NT2/D1 (cell line): ENCODE data around the gene NBPF8.
"Not testable (repeated sequence)": the region's sequence is repeated elsewhere in the genome, so short reads cannot be mapped to it uniquely, and the experiment has no call there.

Experiments
- DNase-seq: peaks from one replicate; pipeline ENCODE4 v3.0.0-alpha.2; 2011; ENCODE audit warnings: low read depth, low spot score
- H3K27me3 ChIP-seq: 2 replicates; pipeline ENCODE4 v1.6.0; 2011; ENCODE audit warnings: mild to moderate bottlenecking; ENCODE audit not compliant: insufficient read length, insufficient read depth
- H3K36me3 ChIP-seq: 2 replicates; pipeline ENCODE4 v1.6.1; 2011; ENCODE audit warnings: mild to moderate bottlenecking, low read length, mixed read lengths; ENCODE audit not compliant: insufficient read depth, insufficient read length
- H3K4me1 ChIP-seq: 2 replicates; pipeline ENCODE4 v1.5.1; 2011; ENCODE audit not compliant: insufficient read depth, insufficient read length
- H3K4me3 ChIP-seq: 2 replicates; pipeline ENCODE4 v1.5.1; 2011; ENCODE audit warnings: low read depth; ENCODE audit not compliant: insufficient read length
- H3K9ac ChIP-seq: 2 replicates; pipeline ENCODE4 v1.6.0; 2011; ENCODE audit warnings: low read depth; ENCODE audit not compliant: insufficient read length
- H3K9me3 ChIP-seq: 2 replicates; pipeline ENCODE4 v1.5.1; 2011; ENCODE audit warnings: mild to moderate bottlenecking, low read length; ENCODE audit not compliant: insufficient read depth

The NBPF8 gene

GRCh38 chr1:120414911-120415480, at the start of gene NBPF8:
TSS of gene NBPF8 (plus strand) at chr1:120415035. CDS start at chr1:120436523, 21,488 bp downstream.
- not testable (repeated sequence) for DNase-seq, H3K4me1 ChIP-seq, H3K9me3 ChIP-seq, H3K27me3 ChIP-seq, H3K36me3 ChIP-seq
- peak within 1 kb of the TSS; percentile 59 for H3K4me3 ChIP-seq
- peak within 1 kb of the TSS; percentile 74 for H3K9ac ChIP-seq

- not testable (repeated sequence) for DNase-seq, H3K27me3 ChIP-seq, H3K36me3 ChIP-seq, H3K9me3 ChIP-seq, H3K4me3 ChIP-seq, H3K9ac ChIP-seq, H3K4me1 ChIP-seq
Observed at GRCh38 chr1:120367709-120368108, 47.1 kb upstream of the NBPF8 start.

GRCh38 chr1:120386651-120387050, 28.2 kb upstream of the NBPF8 start:
- H3K9ac ChIP-seq, H3K4me3 ChIP-seq, H3K36me3 ChIP-seq, H3K4me1 ChIP-seq, H3K27me3 ChIP-seq, H3K9me3 ChIP-seq, DNase-seq: not testable (repeated sequence)

- H3K36me3 ChIP-seq, H3K4me3 ChIP-seq, H3K9me3 ChIP-seq, DNase-seq, H3K4me1 ChIP-seq, H3K9ac ChIP-seq, H3K27me3 ChIP-seq: not testable (repeated sequence)
Observed at GRCh38 chr1:120388597-120389126, 26.2 kb upstream of the NBPF8 start.

GRCh38 chr1:120391365-120391764, 23.5 kb upstream of the NBPF8 start:
- H3K27me3 ChIP-seq, H3K4me1 ChIP-seq, H3K9ac ChIP-seq, H3K36me3 ChIP-seq, DNase-seq, H3K4me3 ChIP-seq, H3K9me3 ChIP-seq: not testable (repeated sequence)

GRCh38 chr1:120393316-120394232, 21.3 kb upstream of the NBPF8 start:
- not testable (repeated sequence) for H3K4me3 ChIP-seq, H3K9me3 ChIP-seq, H3K9ac ChIP-seq, H3K36me3 ChIP-seq, H3K4me1 ChIP-seq, H3K27me3 ChIP-seq, DNase-seq

GRCh38 chr1:120405348-120405747, 9.5 kb upstream of the NBPF8 start:
- H3K9ac ChIP-seq, H3K4me1 ChIP-seq, H3K36me3 ChIP-seq, DNase-seq, H3K4me3 ChIP-seq, H3K9me3 ChIP-seq, H3K27me3 ChIP-seq: not testable (repeated sequence)

- peak overlapping the region; percentile 67 for H3K9ac ChIP-seq
- H3K4me1 ChIP-seq, H3K9me3 ChIP-seq, H3K27me3 ChIP-seq, DNase-seq, H3K4me3 ChIP-seq, H3K36me3 ChIP-seq: not testable (repeated sequence)
Observed at GRCh38 chr1:120414451-120414850, 384 bp upstream of the NBPF8 start.

- H3K9ac ChIP-seq, result peak overlapping the region; percentile 74
Observed at GRCh38 chr1:120415492-120415961, 692 bp downstream of the NBPF8 start.

GRCh38 chr1:120425063-120425462, 10.2 kb downstream of the NBPF8 start:
- H3K4me1 ChIP-seq, DNase-seq, H3K4me3 ChIP-seq: not testable (repeated sequence)

More at GRCh38 chr1:120415492-120415961, 692 bp downstream of the NBPF8 start:
- H3K4me3 ChIP-seq, result peak overlapping the region; percentile 59
- not testable (repeated sequence) for H3K9me3 ChIP-seq, H3K27me3 ChIP-seq, H3K4me1 ChIP-seq, H3K36me3 ChIP-seq, DNase-seq

GRCh38 chr1:120431626-120432025, 16.8 kb downstream of the NBPF8 start:
- DNase-seq, H3K27me3 ChIP-seq, H3K4me3 ChIP-seq, H3K9ac ChIP-seq, H3K9me3 ChIP-seq, H3K36me3 ChIP-seq, H3K4me1 ChIP-seq: not testable (repeated sequence)

More at GRCh38 chr1:120425063-120425462, 10.2 kb downstream of the NBPF8 start:
- H3K9me3 ChIP-seq, H3K36me3 ChIP-seq, H3K9ac ChIP-seq, H3K27me3 ChIP-seq: not testable (repeated sequence)

GRCh38 chr1:120433831-120434230, 19.0 kb downstream of the NBPF8 start:
- DNase-seq, H3K9me3 ChIP-seq, H3K4me1 ChIP-seq: not testable (repeated sequence)

More at GRCh38 chr1:120433831-120434230, 19.0 kb downstream of the NBPF8 start:
- H3K9ac ChIP-seq, H3K4me3 ChIP-seq, H3K27me3 ChIP-seq, H3K36me3 ChIP-seq: not testable (repeated sequence)
